ENCODE measurements around the gene INPP5D.

- TF ChIP-seq, protein P1, sequence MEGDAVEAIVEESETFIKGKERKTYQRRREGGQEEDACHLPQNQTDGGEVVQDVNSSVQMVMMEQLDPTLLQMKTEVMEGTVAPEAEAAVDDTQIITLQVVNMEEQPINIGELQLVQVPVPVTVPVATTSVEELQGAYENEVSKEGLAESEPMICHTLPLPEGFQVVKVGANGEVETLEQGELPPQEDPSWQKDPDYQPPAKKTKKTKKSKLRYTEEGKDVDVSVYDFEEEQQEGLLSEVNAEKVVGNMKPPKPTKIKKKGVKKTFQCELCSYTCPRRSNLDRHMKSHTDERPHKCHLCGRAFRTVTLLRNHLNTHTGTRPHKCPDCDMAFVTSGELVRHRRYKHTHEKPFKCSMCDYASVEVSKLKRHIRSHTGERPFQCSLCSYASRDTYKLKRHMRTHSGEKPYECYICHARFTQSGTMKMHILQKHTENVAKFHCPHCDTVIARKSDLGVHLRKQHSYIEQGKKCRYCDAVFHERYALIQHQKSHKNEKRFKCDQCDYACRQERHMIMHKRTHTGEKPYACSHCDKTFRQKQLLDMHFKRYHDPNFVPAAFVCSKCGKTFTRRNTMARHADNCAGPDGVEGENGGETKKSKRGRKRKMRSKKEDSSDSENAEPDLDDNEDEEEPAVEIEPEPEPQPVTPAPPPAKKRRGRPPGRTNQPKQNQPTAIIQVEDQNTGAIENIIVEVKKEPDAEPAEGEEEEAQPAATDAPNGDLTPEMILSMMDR (IDR thresholded peaks at IDR 0.05): no peak
- no peak for TF ChIP-seq POLR2A (IDR thresholded peaks at IDR 0.05)
Observed at GRCh38 chr2:233034091-233034882, 25.9 kb upstream of the INPP5D start.
